Measurements from ENCODE around the gene CMTM8. TPM values are rescaled to one million over a fixed set of nuclear protein-coding genes. Genes with fewer than 3 reads are reported as not detected.

Gene CMTM8
- polyA plus RNA-seq, 3 donors, result 9.1 to 11.9 (median 9.2) TPM

DNA sequence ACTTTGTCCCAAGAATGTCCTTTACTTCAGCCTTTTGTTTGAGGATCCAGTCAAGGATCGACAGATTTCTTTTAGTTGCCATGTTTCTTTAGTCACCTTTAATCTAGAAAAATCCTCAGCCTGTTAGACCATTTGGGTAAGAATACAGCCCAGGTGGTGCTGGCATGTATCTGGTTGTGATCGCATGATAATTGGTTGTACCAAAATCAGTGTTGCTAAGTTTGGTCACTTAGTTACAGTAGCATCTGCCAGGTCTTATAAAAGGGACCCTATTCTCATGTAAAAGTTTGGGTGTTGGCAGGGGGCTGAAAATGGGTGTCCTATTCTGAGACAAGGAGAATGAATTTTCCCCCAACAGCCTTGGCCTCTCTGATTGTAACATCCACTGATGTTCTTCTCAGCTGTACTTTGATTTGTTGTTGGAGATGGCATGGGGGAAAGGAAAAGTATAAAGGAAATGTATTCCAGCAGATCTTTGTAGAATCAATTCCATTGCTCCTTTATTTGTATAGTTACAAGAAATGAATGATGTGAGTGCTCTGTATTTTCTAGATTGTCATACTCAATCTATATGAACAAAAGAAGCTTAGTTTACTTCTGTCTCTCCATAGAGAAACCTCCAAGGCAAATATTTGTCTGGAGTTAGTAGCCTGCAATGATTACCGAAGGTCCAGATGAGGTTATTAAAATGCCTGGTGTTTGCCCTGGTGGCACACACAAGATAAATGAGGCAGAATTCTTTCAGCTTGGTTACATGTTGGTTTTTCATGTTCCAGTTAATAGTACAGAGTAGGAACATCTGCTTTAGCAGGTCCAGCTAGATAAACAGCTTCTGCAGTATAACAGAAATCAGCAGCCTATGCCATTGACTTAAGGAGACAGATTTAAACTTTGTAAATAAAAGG is 65.7 kb downstream of the CMTM8 start:
- no peak for DNase-seq (ENCODE audit: low read depth in 3 of 3, low spot score in 2 of 3)

DNA sequence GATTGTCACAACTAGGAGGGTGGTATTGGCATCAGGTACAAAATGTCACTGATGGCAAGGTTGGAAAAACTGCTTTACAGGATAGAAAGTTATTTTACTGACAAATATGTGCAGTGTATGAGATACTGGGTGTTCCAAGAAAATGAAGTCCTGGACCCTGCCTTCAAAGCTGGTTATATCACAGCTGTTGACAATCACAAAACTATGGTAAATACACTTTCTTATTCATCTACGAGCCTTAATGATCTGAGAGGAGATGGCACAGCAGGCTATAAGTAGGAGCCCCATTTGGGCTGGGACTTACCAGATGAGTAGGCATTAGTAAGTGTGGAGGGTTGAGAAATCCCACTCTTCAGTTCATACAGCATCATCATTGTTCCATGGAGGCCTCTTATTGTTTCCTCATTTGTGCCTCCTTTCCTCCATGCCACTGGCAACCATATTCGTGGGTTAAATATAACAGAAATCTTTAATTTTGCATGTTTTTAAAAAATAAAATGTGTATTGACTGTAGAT is 66.9 kb downstream of the CMTM8 start:
- DNase-seq (ENCODE audit: low read depth in 3 of 3, low spot score in 2 of 3), result no peak

DNA sequence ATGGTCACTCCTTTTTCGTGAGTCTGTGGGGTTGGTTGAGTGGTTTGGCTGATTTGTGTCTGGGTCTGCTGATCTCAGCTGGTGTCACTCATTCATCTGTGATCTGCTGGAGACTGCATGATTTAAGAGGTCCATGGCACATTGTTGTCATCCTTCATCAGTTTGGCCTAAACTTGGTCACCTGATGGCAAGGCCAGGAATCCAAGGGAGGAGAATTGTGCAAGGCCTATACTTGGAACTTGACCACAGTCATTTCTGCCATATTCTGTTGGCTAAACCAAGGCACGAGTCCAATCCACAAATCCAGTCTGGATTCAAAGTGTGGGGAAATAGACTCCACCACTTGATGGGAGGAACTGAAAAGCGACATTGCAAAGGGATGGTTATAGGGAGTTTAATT is 67.6 kb downstream of the CMTM8 start:
- no peak for DNase-seq (ENCODE audit: low read depth in 3 of 3, low spot score in 2 of 3)

DNA sequence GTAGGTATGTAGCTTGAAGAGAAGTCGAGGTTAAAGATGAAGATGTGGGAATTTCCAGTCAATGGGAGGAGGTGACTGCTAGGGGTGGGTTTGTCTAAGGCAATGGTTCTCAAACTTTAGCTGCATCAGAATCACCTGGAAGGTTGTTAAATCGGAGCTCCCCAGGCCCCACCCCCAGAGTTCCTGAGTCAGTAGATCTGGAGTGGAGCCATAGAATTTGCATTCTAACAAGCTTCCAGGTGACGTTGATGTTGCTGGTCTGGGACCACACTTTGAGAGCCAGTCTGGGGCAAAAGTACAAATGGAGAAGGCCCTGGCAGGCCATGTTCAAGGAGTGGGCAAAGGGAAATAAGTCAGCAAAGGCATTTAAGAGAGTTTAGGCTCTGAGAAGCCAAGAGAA is 69.1 kb downstream of the CMTM8 start:
- DNase-seq (ENCODE audit: low read depth in 3 of 3, low spot score in 2 of 3), result no peak

DNA sequence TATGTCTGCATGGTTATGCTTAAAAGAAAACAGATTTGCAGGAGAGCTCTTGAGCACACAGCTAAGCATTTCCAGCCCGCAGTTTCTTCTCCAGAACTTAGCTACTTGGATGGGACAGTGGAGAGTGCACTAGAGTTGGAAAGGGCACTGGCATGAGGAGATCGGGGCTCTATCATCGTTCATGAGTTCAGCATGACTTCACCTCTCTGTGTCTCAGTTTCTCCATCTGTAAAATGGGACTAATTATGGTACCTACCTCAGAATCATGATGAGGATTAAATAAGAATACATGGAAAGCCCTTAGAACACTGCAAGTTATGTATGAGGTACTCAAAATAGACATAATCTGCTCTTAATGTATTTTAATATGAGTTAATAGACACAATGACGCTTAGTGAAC is 69.9 kb downstream of the CMTM8 start:
- no peak for DNase-seq (ENCODE audit: low read depth in 3 of 3, low spot score in 2 of 3)

DNA sequence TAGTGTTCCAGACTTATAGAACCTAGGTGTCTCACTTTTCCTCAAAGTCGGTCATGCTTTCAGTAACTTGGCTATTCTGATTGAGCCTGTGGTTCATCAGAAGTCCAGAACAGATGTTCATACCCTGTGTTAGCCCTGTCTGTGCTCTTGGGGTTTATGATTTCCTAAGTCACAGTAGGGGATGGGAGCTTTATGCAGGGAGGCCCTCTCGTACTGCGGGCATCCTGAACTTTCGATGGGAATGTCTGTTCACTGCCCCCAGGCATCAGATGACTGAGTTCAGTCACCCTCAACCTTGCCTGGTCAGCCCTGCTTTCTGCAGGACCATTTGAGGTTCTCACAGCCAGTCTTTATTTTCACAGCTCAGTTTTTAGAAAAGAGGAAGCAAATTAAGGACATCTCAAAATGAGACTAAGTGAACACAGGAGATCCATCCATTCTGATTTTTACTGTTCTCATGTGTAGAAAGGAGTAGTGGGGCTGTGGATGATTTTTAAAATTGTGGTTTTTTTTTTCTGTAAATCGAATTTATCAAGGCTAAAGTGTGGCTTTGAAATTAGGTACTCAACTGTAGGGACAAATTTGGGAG is 71.3 kb downstream of the CMTM8 start:
- no peak for DNase-seq (ENCODE audit: low read depth in 3 of 3, low spot score in 2 of 3)

DNA sequence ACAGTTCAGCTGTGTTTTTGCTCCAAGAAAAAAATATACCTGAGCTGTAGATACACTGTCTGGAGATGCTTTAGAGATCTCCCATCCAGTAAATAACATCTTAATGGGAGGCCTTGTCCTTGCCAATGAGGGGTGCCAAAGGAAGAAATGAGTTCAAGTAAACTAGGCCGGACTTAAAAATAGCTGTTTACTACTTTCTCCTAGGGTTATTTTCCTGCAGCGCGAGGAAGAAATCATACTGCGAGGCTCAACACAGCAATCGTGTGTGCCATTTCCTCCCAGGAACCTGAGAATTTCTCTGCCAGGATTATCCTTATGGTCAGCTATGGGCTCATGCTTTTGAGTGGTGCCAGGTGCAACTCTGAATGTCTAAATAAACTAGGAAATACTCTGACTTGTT is 71.9 kb downstream of the CMTM8 start:
- no peak for DNase-seq (ENCODE audit: low read depth in 3 of 3, low spot score in 2 of 3)

DNA sequence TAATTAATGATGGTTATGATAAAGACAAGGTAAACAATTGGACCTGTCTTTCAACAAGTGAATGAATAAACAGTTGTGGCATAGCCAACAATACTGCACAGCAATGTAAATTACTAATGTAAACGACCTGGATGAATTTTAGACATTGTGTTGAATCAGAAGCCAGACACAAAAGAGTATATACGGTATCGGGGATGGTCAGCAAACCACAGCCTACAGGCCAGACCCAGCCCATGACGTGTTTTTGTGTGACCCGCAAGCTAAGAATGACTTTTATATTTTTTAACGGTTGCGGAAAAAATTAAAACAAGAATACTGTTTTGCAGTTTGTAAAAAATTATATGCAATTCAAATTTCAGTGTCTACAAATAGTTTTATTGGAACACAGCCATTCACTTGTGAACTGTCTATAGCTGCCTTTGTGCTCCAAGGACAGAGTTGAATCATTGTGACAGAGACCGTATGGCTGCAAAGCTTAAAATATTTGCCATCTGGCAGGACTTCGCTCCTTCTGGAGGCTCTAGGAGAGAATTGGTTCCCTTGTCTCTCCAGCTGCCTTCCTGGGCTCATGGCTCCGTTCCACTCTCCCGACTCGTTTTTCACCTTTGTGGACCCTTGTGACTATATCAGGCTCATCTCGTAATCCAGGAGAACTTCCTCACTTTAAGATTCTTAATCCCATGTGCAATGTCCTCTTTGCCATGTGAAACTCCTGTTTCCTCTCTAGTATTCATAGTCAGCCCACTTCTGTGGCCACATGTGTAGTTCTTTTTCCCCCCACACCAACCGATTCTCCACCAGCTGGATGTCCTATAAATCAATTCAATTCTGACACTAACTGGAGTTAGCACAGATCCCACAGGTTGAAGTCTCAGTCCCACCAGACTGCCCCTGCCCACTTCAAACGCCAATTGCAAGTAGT is 72.7 kb downstream of the CMTM8 start:
- no peak for DNase-seq (ENCODE audit: low read depth in 3 of 3, low spot score in 2 of 3)

DNA sequence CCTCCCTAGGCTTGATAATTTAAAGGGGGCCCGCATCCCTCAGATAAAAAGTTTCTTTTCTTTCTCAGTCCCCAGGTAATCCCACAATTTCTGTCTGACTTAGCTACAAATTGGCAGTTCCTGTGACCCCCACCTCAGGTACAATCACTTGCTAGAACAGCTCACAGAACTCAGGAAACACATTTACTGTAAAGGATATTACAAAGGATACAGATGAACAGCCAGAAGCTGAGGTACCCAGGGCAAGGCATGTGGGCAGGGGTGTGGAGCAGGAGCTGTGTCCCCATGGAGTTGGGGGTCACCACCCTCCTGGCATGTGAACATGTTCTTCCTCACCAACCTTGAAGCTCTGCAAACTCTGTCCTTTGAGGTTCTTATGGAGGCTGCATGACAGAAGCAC is 73.8 kb downstream of the CMTM8 start:
- no peak for DNase-seq (ENCODE audit: low read depth in 3 of 3, low spot score in 2 of 3)

DNA sequence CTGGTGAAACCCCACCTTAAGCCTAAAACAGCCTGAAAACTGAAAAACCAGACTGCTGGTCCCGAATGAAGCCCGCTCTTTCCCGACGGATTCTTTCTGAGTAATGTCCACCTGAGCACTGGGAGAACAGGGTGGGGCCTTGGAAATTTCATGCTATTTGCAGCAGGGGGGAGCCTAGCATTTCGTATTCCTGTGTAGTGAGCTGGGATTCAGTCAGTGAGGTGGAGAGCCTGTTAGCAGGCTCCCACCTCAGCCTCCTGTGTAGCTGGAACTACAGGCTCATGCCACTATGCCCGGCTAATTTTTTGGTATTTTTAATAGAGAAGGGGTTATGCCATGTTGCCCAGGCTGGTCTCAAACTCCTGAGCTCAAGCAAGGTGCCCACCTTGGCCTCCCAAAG is 74.7 kb downstream of the CMTM8 start:
- no peak for DNase-seq (ENCODE audit: low read depth in 3 of 3, low spot score in 2 of 3)

DNA sequence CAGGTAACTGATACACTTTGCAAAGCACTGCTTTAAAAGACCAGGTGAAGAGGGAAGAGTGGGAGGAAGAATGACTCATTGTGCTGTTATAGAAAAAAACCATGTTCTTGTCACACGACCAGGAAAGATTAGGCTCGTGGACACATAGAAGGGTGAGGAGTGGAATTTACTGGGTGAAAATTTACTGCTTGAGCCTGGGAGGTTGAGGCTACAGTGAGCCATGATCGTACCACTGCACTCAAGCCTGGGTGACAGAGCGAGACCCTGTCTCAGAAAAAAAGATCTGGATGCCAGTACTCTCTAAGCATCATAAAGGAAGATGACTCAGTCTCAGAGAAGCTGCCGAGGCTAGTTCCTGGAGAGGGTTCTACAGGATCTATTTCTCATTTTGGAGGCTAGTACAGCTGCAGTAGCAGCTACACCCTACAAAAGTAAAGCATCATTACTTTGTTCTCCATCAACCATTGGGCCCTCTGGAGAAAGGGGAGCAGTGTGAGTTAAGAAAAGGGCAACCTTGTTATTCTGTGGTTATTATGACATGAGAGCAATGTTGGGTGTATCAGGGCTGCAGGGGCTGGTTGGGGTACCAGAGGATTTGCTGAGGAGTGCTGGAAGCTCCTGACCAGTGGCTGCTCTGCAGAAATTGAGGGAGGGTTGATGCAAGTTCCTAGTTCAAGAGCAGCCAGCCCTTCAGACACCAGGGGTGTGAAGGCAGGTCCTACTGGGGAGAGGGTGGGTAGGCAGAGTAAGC is 75.4 kb downstream of the CMTM8 start:
- no peak for DNase-seq (ENCODE audit: low read depth in 3 of 3, low spot score in 2 of 3)

DNA sequence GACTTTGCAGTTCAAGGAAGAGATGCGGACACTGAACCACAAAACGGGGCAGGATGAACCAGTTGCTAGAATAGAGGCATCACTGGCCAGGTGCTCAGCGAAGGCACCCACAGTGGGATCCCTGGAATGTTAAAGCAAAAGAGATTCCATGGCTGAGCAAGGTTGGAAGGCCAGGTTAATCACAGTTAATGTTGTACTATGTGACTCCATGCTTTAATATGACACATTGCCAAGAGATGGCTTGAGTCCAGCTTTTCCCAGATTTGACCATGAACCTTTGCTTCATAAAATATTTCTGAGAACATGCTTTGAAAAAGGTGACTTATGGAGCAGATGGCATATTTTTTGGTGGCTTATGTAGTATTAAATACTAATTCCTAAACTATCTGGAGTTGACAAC is 77.0 kb downstream of the CMTM8 start:
- no peak for DNase-seq (ENCODE audit: low read depth in 3 of 3, low spot score in 2 of 3)

DNA sequence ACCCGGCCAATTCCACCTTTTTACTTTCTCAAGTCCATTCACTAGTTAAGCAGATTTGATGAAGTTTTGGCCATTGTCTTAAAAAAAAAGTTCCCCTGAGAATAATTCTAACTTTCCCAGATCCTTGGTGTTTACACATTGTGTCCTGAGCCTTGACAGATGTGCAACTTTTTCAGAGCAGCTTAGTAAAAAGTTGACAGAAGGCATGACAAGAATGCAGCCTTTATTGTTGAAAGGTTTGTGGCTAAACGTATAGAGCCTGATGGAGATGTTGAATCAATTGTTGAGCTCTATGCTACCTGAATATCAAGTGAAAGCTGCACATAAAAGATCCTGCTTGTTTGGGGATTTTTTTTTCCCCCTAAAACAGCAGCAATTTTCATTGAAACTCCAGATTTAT is 77.8 kb downstream of the CMTM8 start:
- no peak for DNase-seq (ENCODE audit: low read depth in 3 of 3, low spot score in 2 of 3)

DNA sequence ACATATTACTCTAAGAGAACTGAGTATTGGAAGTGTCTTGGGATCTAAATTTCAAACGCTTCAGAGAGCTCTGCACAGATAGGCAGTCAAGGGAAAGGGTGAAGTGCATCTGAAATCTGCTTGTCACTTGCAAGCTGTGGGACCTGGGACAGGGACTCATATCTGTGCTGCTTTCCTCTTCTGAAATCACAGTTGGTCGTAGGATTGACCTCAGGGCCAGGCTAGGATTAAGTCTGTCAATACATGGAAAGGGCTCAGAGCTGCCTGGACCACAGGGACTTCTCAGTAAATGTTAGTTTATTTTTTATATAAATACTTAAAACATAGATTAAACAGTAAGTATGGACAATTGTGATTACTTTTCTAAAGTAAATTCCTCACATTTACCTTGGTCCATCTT is 78.5 kb downstream of the CMTM8 start:
- no peak for DNase-seq (ENCODE audit: low read depth in 3 of 3, low spot score in 2 of 3)

DNA sequence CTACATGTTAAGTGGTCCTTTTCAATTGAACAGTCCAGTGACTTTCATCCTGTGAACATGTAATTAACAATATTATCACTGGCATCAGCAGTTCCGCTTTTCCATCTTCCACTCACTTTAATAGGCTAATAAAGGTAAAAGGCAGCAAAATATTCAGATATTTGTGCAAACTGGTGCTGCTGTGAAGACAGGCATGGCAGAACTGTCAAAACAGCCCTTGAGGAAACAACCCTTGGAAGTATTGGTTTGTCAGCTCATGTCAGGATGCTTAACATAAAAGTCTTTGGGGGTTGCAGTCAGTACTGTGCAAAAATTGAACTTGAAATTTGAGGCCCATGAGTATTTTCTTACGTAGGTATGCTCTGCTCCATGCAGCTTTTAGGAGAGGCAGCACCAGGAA is 81.1 kb downstream of the CMTM8 start:
- DNase-seq (ENCODE audit: low read depth in 3 of 3, low spot score in 2 of 3), result no peak

DNA sequence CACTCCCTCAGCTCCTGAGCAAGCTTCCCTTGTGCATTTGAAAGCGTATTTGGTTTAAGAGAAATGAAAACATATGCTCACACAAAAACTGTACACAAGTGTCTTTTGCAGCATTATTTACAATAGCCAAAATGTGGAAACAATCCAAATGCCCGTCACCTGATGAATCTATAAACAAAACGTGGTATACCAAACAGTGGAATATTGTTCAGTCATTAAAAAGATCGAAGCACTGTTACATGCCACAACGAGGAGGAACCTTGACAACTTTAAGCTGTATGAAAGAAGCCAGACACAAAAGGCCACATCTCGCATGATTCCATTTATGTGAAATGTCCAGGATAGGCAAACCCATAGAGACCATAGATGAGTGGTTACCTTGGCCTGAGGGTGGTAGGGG is 81.6 kb downstream of the CMTM8 start:
- no peak for DNase-seq (ENCODE audit: low read depth in 3 of 3, low spot score in 2 of 3)

DNA sequence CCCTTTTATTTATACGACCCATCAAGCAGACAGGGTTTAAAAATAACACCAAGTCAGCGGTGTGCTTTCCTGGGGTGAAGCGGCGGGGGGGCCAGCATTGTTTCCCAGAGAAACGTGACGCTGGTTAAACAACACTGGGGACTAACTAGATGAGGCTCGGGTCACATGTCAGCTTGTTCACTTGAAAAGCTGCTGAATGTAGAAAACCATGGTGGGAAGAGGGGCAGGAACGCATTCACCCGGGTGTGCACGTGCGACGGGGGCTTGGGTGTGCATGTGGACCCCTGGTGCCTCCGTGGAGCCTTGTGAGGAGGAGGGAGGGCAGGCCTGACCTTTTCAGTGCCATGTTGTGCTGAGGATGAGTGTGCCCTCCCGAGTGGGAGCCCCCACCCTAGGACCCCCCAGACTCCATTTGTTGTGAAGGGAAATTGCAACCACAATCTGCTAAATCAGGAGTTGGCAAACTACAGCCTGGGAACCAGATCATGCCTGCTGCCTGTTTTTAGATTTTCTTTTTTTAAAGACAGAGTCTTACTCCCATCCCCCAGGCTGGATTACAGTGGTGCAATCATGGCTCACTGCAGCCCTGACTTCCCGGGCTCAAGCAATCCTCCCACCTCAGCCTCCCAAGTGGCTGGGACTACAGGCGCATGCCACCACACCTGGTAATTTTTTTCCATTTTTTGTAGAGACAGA is 82.8 kb downstream of the CMTM8 start:
- DNase-seq (ENCODE audit: low read depth in 3 of 3, low spot score in 2 of 3), result no peak

DNA sequence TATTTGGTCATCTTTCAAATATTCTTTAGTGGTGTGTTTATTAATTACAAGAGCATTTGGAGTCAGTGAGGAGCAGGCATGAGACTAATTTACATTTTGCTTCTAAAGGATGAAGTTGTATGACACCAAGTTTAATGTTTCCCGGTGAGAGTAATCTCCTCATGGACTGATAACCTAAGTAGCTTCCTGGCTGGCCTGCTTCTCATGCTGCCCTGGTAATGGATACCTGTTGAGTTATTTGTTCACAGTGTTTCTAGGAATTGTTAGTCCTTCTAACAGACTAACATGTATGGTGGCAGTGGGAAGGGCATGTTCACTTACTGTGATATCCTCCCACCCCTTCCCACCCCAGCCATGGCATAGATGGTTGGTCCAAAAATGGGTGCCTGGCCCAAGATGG is 83.8 kb downstream of the CMTM8 start:
- no peak for DNase-seq (ENCODE audit: low read depth in 3 of 3, low spot score in 2 of 3)

DNA sequence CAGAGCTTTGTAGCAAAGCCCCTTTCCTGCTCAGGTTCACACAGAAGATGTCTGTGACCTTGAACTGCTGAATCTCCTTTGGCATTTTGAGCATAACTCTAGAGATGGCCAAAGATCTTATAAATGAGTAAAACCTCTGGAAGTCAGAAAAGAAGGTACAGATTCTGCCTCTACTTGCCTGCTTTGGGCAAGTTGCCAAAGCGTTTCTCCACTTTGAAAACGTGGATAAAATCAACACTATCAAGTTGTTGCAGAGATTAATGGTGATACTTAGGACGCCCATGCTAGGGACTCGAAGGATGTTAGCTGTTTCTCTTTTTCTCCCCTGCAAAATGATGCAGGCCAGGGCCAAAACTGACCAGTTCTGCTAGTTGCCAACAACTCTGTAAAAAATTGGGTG is 85.1 kb downstream of the CMTM8 start:
- DNase-seq (ENCODE audit: low read depth in 3 of 3, low spot score in 2 of 3), result no peak

DNA sequence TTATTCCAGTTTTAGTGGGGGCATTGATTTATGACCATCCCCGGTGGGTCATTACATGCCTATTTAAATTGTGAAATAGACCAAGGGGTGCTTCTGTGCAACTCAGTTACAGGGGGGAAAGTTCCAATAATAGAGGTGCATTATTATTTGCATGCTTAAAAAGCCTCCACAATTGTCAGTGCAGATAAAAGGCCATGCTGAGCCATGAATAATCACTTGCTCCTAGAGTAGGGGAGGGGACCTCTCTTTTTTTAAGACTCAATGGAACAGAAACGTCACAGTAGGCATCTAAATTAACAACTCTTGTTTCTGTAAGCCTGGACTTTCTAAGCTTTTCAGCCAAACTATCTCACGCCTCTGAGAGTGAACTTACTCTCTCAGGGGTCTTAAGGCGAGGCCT is 86.7 kb downstream of the CMTM8 start:
- no peak for DNase-seq (ENCODE audit: low read depth in 3 of 3, low spot score in 2 of 3)

Measured in right renal cortex interstitium (tissue), 3 donors.